Glomerular visceral epithelial cell (primary cell): ENCODE measurements around the gene ALDH1A3.

Source experiments
- DNase-seq: peaks from one replicate; pipeline ENCODE4 v3.0.0-alpha.2; 2016; ENCODE audit errors: extremely low spot score

The ALDH1A3 gene

DNA sequence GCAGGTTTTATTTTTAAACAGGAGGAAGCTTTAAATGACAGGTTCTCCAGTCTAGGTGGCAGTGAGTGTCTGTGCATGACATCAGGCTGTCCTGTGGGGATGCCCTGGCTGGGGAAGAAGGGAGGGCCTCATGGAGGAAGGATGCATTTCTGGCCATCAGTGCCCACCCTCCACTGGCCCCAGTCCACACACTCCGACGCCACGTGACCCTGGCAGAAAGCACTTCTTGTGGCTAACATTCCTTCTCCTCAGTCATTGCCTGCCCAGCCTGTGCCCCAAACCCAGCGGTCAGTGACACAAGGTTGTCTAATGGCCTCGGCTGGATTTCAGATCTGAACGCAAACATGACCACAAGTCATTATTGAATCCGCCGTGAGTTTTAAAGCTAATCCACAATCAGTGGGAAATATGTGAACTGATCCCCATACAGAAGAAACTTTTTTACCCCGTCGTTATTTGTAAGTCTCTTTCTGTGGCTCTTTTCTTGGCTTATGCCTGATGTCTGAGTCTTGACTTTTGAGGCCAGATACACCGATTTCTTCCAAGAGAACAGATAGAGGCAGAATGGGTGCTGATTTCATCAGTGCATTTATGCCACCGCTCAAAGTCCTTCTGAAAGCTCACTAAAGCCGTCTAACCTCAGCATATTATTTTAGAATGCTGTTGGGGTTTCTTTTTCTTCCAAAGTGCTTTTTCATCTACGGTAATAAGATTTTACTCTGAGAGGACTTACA, 22.2 kb downstream of the ALDH1A3 start:
- DNase-seq: no peak

DNA sequence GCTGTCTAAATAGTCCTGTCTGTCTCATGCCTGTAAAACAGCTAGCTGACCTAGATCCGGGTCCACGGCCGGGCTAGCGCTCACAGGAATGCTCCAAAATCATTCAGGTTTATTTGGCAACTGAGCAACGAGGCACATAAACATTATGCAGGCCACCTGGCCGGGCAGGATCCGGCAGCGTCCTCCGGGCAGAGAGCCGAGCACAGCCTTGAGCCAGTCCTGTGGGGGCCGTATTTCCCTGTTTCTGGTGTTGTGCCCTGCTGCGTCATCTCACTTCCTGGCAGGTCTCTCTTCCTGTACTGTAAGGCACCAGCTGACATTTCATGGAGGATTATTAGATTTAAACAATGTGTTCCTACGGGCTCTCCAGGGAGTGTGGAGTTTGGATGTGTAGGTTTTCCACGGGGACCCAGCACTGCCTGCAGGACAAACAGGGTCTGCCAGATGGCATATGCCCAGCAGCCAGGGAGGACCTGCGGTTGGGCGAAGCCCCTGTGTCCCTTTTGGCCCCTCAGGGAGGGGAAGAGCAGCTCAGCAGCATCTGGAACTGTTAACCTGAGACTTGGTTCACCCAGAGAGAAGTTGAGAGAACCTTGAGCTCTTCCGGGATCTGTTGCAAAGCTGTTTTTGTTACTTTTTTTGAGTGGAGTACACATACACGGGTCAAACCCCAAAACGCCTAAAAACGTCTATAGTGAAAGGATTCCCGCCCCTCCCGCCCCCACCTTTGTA, 23.0 kb downstream of the ALDH1A3 start:
- DNase-seq: no peak

DNA sequence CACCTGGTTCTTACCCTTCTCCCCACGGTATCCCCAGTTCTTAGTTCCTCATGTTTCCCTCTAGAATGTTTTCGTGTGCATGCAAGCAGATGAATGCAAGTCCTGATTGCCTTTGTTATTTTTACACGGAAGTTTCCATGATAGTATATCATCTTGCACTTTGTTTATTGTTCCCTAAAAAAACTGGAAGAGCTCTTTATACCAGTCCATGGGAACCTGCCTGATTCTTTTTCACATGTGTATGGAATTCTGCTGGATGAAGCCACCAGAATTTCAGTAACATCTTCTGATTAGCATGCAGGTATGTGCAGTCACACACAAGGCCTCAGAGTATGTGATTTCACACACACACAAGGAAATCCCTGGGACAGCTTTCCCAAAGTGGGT, 23.5 kb downstream of the ALDH1A3 start:
- DNase-seq: no peak

DNA sequence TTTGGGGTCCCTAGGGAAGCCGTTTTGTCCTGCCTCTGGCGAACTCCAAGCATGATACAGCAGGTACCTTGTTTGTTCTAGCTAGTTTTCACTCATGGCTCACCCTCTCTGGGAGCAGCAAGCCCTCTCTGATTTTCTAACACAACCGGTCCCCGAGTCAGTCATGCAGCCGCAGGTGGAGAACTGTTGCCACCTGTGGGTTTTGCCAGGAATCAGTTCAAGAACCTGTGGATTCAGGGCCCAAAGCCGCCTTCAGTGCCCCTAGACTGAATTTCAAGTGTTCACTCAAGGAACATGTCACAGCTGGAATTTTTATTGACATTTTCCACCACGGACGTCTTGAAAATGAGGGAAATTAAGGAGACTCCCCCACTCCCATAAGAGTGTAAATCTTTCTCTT, 26.2 kb downstream of the ALDH1A3 start:
- no peak for DNase-seq

DNA sequence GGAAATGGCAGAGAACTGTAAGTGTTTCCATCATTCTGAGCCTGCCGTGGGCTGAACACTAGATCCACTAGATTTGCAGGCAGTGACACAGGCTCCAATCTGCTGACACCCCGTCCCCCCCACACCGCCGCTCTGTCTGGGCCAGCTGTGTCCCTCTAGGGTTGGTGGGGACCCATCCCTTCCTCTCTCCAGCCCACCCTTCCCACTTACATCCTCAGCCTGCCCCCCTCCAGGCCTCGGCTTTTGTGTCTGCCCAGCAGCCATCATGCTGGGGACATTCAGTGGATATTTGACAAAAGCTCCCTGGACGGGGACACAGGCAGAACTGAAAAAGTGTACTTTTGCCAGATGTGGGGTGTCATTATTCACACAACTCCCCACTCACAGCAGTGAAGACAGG, 28.8 kb downstream of the ALDH1A3 start:
- DNase-seq: no peak

DNA sequence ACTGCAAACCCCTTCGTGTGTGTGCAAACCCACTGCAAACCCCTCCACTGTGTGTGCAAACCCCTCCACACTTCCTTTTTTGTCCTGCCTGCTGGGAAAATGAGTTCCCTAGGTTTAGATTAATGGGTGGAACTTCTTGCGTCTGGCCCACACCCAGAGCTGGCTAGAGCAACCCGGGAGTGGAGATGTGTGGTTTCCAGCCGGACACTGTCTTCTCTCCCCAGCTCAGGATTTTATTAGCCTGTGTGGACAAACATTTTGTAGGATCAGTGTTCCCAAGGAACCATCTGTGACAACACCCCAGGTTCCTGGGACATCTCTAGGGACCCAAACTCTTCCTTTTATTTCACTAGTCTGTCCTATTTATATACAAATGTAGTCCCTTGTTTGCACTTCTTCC, 29.9 kb downstream of the ALDH1A3 start:
- DNase-seq: no peak

DNA sequence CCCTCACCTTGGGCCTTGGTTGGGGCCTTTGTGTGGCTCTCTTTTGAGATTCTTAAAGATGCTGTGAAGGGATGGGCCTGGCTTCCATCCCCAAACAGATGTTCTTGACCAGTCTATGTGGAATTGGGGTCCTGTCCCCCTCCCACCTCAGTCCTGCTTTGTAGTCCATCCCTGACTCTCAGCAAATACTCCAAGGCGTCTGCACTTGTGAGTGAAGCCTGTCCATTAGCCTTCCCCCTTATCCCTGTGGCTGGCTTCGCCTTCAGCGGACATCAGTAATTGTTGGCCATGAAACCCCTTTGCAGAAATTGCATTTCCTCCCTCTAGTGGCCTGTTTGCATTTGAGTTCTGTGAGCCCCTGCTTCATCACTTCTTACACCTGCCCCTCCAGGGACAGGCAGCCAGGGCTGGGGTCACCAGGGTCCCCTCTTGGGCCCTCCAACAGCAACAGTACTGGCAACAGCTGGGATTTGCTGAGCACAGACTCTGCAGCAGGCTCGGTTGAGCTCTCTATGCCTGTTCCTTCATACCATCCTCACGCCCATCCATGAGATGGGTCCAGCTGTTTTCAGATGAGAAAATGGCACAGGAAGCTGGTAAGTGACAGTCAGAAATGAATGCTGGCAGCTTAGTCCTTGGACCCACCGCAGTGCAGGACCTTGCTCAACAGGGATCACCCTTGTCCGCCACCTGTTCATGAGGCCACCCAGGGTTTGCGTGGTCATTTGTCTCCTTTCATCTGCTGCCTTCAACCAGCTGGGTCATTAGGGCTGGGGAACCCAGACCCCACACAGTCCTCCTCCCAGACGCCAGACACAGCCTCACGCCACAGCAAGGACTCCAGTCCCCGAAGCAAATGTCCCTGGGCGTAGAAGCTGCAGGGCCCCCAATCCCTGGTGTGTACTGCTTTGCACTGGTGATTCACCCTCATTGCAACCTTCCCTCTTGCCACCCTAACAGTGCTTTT, 30.6 kb downstream of the ALDH1A3 start:
- no peak for DNase-seq

DNA sequence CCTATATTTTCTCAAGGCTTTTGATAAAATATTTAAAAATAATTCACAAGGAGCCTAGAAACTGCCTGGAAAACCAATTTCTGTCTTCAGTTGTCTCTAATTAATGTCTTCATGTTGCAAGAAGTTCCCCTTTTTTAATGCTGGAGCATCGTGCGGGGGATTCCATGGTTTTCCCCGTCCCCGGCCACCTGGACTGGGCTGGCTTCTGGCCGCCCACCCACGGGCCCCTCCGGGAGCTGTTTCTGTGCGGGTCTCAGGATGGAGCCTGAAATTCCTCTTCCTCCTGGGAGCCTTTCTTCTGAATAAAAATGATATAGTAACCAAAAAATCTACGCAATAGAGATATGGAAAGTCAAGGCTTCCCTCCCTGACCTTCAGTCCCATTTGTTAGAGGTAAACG, 31.5 kb downstream of the ALDH1A3 start:
- DNase-seq: no peak

DNA sequence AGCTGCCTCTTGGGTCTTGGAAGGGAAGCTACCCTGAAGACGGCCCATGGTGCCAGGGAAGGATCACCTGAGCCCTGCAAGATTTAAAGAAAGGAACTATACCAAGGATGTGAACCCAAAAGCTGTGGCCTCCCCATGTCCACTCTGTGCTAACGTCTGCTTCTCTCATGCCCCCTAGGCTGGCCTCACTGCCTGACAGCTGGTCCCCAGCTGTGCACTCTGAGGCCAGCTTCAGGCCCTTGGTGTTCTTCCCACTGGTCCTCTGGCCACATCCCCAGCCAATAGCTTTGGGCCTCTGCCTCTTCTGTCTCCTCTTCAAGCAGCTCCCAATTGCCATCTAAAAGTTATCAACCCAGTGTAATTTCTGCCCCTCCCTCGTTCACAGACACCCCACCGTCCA, 34.3 kb downstream of the ALDH1A3 start:
- DNase-seq: no peak

DNA sequence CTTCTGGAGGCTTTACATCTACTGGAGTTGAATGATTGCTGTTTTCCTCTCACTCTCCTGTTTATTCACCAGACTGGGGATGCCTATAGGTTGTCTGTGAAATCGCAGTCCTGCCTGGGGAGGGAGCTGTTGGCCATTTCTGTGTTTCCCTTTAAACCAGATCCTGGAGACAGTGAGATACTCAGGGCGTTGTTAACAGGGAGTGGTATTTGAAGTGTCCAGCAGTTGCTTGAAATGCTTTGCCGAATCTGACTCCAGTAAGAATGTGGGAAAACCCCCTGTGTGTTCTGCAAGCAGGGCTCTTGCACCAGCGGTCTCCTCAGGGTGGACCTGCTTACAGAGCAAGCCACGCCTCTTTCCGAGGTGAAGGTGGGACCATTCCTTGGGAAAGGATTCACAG, 35.2 kb downstream of the ALDH1A3 start:
- no peak for DNase-seq

DNA sequence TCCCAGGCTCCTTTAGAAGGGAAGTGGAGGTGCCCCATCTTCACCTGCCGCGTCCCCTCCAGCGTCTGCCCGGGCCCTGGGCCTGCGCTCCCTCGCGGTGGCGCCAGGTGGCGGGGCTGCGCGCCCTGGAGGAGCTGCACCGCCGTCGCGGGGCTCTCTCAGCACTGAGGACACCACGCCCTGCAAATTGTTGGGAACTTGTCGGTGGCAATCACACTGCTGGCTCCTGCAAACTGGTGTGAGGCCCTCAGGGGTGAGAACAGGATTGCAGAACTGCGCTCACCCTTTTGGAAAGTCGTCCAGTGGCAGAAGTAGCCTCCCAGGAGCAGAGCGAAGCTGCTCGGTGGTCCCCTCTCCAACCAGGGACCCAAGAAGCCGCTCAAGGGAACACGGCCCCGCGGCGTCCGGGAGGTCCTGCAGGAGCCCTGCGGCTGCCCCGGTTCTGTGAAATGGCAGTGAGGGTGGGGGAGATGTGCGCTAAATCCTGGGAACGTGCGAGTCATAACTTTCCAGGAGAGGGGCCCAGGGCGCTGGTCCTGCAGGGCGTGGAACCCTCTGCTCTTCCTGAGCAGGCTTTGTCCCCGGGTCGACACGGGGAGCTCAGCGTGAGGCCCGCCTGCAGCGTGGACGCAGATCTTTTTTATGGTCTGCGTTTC, 38.5 kb downstream of the ALDH1A3 start:
- DNase-seq: peak; percentile 80

DNA sequence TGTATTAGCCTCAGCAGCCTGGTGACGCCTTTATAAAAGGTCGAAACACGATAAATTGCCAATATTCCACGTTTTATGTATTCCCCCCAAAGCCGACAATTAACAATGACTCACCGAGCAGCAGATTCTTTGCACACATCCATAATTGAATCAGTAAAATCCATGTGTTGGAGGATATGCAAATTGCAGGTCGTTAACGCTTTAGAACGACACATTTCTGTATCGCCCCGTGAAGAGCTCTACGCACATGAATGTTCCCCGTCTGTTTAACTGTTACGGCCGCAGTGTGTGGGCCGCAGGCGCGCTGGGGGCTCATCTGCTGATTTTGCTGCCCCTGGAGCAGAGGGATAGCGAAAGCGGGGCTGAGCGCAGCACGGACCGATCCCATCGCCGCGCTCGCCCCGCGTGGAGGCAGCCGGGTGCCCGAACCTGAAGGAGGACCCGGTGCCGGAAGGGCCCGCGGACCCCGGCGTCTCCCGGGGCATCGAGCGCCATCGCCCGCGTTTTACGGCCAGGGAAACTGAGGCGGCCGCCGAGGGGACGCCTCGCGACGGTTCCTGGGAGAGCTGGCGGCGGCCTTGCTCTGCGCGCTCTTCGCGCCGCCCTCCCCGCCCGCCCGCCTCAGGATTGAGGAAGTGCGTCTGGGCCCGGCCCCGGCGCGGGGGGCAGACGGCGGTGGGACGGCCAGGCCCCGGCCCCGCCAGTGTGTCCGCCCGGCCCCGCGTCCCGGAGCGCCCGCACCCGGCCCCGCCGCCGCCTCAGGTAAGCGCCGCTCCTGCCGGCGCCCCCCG, 39.3 kb downstream of the ALDH1A3 start, which contains the start of gene LRRK1:
Gene LRRK1, plus strand, starts transcription at position 668 of the 791 bp plus-strand sequence. CDS start 5,276 bp downstream, outside the sequence.
- peak; percentile 42 for DNase-seq

DNA sequence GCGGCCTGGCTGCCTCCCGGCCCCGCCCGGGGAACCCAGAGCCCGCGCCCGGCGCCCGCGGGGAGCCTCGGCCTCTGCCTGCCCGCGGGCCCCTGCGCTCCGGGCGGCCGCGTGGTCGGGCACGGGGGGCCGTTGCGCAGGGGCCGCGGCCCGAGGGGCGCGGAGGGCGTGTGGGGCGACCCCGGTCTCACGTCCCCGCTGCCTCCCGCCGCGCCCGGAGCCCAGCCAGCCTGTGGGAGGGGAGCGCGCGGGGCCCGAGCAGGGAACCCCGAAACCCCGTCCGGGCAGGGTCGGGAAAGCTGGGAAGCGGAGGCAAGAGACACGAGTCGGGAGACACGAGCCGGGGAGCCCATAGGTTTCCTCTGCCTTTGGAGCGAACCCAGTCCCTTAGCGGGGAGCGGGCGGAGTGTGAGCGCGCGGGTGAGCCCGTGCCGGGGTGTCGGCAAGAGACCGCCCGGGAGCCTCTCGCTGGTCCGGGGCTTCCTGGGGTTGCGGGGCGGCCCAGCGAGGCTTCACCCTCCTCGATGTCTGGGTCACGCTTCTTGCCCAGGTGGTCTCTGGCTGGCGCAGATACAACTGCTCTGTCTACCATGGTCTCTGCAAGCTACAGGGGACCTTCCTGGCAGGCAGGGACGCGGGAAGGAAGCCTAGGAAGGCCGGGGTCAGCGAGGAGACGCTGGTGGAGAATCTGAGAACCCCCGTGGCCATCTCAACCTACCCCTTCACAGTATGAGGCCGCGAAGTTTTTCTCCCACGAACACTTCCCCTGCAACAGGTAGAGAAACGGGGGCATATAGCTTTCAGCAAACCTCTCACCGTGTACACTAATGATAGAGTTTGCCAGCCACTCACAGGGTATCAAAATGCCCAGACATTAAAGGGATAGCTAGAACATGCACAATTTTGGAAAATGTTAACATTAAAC, 40.1 kb downstream of the ALDH1A3 start:
- DNase-seq: peak; percentile 31

DNA sequence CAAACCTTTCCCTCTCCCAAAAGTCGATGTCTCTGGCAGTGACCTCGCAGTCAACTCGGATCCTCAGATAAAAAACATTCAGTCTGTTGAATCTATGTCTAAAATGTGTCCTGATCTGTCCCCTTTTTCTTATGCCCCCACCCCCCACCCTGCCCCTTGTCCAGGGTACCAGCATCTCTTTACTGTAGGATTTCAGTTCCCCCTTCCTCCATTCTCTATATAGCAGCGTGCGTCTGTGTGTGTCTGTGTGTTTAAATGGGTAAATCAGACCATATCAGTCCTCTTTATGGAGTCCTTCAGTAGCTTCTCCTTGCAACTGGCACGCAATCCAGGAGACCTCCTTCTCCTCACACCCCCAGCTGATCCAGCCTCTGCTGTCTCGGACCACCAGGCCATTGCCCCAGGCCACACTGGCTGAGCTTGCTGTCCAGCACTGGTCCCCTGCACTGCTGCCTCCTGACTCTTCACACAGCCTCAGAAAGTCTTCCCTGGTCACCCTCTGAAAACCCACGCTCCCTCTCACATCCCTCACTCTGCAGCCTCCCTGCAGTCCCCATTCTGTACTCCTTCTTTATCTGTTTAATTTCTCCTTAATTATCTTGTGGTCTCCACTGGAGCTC, 41.0 kb downstream of the ALDH1A3 start:
- no peak for DNase-seq

DNA sequence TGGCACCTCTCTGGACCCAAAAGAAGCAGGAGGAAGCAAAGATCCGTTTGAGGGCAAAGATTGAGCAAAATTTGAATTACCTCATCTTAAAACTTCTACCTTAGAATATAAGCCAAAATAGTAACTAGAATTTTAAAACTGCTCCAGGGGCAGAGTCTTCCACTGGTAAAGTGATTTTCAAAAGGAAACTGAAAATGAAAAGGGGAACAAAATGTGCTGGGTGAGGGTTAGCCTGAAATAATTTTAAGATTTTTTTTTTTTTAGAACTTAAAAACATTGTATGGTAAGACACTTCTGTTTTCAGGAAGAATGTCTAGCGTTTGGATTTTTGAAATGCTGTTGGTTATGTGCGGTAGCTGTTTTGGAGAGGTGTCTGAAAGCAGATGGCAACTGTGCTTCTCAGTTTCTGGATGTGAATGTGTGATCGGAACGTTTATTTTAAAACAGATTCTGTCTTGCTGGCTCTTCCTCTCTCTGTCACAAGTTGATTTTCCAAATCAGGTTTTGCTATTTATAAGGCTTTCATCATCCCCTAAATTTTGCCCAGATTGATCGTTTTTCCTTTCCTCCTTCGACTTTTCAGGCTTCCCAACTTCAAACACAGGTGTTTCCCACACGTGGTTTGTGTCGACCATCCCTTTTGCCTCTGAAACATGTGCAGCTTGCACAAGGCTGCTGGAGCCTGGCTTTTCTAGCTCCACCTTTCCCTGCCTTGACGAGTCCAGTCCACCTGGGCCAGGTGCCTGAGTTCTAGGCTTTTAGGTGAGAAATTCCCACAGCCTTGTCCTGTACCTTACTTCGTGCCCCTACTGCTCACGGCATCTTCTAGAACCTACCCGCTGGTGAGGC, 42.8 kb downstream of the ALDH1A3 start:
- DNase-seq: no peak

DNA sequence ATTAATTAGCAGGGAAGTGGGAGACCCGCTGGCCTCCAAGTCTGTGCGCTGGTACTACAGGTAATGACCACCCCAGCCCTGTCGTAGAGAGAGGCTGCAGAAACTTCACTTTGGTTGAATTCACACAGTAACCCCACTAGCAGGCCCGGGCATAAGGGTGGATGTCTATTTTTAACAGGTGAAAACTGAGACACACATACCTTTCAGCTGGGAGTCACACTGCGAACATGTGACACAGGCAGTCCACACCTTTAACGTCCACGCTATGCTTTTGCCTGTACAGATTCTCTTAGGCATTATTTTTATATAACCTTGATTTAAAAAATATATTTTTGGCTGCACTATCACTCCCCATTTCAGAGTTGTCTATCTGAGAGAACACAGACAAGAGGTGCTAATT, 43.4 kb downstream of the ALDH1A3 start:
- DNase-seq: no peak

DNA sequence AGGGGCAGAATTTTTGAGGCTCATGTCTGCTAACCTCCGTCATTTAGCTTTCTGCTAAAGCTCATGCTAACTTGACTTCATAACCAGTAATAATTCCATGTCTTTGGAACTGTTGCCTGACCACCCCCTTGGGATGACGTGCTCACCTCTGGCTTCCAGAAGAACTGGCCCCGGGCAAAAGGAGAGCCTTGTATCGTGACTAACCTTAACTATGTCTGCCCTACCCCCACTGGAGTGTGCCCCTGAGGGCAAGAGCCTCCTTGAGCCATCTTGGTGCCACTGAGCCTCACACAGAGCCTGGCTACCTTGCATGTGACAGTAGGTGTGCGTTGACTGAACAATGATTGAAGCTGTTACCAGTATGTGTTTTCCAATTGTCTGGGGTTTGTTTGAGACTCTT, 44.3 kb downstream of the ALDH1A3 start:
- DNase-seq: no peak

DNA sequence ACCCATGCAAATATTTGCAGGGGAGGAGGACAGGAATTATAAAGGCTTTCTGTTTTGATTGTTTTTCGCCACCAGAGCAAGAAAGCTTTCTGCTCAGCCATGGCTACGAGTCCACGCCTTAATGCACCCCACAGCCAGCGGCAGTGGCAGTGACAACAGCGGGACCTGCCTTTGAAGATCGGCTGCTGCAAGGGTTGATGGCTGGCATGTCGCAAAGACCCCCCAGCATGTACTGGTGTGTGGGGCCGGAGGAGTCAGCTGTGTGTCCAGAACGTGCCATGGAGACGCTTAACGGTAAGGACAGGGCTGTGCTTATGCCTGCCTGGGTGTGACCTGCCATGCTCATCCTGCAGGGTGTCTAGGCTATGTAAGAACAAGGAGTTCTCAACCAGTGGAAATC, 44.8 kb downstream of the ALDH1A3 start:
- DNase-seq: no peak
